Tongue (tissue), 2 donors: ENCODE data around the gene CNTNAP5. TPM values are rescaled to one million over a fixed set of nuclear protein-coding genes. Genes with fewer than 3 reads are reported as not detected.
A peak's percentile ranks its signal among the peaks of the same experiment; 100 is the strongest.
"Not testable (repeated sequence)": the region's sequence is repeated elsewhere in the genome, so short reads cannot be mapped to it uniquely, and the experiment has no call there.

Experiments used
- DNase-seq: peaks from one replicate; pipeline ENCODE4 v3.0.0-alpha.2; 2015
- total RNA-seq: library from RNA; depleted of rRNA; stranded (reverse); fragments of >200 nt; gene quantifications from one replicate; pipeline ENCODE4 v1.2.3, GENCODE V29; 2014

Gene CNTNAP5
- total RNA-seq, 1 donor from 2014 or later = 1.7 TPM

DNA sequence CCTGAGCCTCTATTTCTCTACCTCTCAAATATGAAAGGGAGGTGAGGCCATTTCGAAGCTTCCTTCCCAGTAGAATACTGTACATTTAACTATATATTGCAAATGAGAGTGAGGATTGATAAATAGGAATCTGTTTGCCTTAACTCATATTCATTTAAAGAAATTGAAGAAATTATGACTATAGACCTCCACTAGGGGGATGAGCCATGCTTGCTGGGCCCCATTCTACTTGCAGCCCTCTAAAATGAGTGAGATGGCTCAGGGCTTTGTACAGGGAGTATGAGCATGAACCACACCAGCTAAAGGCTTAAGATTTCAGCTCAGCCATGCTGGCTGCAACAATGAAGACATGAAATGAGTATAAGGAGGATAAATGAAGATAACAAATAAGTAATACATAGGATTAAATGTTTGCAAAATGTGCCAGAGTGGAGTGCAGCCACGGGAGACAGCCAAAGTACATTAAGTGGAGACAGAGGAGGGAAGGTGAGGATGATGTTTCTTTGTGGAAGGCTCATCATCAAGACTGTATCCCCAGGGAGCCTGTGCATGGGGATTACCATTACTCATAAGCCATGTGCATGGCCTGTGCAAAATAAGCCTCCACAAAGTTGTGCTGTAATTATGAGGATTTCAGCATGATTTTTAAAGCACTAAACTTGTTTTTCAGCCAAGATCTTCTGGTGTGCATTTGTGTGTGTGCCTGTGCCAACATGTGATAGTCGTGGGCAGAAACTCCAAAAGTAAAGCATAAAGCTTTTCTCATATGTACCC lies 300.8 kb downstream of the CNTNAP5 start:
- peak; percentile 17 for DNase-seq

DNA sequence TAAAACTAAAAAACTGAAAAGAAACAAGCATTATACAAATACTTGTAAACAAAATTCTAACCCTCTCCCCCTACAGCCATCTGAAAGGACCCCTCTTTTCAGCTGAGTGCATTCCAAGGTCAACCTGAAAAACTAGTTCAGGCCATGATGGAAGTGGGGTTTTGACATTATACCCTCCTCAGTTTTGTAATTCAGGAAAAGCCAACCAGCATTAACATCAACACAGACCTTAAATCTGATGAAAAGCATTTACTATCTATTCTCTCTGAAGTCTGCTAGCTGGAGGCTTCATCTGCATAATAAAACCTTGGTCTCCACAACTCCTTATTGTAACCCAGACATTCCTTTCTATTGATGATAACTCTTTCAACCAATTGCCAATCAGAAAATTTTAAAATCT lies 302.2 kb downstream of the CNTNAP5 start:
- no peak for DNase-seq

DNA sequence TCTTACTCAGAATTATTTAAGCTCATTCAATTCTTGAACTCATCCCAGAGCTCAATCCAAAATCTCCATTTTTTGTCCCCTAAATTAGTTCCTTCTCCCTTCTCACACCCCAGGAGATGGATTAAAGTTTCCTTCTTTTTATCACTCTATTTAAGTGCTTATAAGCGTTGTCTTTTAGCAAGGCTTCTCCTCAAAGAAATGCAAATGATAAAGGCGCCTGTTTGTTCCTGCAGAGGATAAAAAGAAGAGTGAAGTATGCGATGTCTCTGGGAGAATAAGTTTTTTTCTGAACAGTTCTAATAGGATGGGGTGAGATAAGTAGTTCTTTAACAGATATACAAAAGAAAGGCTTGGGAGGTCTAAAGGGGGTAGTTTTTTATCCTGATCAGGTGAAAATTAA lies 303.3 kb downstream of the CNTNAP5 start:
- DNase-seq = no peak

DNA sequence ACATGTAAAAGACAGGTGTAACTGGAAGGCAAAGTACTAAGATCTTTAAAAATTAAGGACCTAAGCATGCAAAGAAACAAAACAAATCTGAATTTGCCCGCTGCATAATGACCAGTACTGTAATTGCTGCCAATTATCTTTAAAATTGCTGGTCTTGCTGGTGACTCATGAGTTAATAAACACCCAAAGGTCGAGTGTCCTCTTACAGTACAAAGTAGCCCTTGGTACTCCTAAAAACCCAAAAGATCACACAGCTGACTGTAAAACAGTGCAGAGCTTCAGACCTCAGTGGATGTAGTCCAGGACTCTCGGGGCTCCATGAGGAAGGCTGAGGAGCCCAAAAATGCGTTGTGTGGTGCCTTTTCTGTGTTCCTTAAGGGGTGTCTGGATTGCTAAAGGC lies 308.7 kb downstream of the CNTNAP5 start:
- DNase-seq = no peak

DNA sequence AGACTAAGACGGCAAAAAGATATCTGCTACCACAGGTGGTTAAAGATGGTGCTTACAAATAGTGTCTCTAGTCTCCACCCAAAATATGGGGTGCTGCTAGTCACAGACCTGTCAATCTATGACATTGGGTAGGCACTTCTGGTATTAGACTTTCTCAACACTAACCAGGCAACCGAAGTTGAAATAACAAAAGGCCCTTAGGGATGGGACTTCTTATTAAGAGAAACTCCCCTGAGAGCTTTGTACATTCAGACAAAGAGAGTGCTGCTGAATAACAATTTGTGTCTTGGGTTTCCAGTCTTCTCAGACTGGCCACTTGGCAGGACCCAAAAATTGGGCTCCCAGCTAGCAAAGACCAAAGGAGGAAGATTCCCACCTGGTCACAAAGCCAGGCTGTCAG lies 310.0 kb downstream of the CNTNAP5 start:
- no peak for DNase-seq

DNA sequence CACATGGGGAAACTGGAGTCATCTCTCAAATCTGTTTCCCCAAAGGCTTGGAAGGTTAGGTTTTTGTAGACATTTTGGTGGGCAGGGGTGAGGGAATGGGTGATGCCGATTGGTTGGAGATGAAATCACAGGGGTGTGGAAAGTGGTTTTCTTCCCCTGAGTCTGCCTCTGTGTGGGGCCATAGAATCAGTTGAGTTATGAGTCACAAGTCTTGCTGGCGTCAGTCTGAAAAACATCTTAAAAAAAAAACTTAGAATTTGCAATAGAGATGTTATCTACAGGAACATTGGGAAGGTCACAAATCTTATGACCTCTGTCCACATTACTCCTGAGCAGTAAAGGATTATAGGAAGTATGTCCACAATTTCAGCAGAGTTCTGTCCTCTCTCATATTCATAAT lies 314.6 kb downstream of the CNTNAP5 start:
- no peak for DNase-seq

DNA sequence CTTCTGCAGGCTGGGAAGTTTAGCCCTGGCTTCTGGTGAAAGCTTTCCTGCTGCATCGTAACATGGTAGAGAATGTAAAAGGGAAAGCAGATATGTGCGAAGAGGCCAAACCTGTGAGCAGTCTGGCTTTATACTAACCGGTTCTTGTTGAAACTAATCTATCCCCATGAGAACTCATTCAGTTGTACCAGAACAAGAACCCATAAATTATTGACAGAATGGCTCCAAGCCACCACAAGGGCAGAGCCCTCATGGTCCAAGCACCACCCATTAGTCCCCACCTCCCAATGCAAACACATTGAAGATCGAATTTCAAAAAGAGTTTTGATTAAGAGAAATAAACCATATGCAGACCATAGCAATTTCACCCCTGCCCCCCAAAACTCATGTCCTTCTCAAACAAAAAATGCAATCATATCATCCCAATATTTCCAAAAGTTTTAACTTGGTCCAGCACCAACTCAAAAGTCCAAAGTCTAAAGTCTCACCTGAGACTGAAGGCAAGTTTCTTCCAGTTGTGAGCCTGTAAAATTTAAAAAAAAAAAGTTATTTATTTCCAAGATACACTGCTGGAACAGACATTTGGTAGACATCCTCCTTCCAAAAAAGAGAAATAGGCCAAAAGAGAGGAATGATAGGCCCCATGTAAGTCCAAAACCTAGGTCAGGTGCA lies 318.9 kb downstream of the CNTNAP5 start:
- no peak for DNase-seq

DNA sequence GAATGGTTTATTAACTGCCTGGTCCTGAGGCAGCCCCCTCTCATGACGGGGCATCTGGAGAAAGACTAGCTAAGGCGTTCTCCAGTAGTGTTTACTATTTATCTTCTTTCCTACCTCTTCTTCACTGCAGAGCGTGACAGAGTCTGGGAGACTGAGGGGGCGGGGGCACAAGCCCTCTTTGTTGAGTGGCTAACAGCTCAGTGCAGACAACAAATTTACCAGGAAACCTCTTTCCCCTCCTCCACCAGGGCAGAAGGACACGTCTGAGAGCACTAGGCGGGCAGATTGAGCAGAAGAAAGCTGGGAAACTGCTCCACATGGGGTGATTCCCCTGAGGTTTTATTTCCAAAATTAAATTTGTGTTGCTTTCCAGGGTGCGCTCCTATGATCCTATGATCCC lies 322.1 kb downstream of the CNTNAP5 start:
- DNase-seq = no peak

DNA sequence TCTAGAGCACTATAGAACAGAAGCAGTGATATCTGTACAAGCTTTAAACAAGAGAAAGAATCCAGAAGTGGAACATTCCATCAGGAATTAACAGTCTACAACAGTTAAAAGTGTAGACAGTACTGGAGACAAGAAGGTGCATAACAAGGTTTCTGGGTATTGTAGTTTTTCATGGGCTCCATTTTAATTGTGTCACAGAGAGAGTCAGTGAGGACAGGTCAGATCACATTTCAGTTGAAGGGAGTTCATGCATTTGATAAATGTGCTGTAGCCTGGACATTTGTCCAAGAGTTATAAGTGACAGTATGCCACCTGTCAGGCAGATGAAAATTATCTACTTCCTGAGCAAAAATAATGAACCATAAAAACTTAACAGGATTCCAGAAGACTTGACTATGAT lies 328.6 kb downstream of the CNTNAP5 start:
- no peak for DNase-seq

DNA sequence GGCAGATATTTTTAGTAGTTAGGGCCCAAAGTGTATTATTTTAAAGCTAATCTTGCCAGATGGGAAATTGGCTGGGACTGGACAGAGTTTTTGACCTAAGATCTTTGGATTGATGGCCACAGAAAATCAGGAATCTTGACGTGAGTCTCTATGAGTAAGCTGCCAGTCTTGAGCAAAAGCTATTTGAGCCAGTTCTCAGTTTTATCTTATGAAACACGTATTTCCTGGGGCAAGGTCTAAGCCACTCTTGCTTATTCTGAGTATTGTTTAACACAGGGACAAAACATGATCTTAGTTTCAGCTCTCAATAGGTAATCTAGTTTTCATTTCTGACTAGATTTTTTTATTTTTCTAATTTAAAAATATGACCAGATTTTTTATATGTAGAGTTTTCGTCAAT lies 329.4 kb downstream of the CNTNAP5 start:
- DNase-seq = no peak

DNA sequence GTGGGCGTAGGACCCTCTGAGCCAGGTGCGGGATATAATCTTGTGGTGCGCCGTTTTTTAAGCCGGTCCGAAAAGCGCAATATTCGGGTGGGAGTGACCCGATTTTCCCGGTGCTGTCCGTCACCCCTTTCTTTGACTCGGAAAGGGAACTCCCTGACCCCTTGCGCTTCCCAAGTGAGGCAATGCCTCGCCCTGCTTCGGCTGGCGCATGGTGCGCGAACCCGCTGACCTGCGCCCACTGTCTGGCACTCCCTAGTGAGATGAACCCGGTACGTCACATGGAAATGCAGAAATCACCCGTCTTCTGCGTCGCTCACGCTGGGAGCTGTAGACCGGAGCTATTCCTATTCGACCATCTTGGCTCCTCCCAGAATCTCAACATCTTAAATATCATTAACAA lies 336.9 kb downstream of the CNTNAP5 start:
- not testable (repeated sequence) for DNase-seq

DNA sequence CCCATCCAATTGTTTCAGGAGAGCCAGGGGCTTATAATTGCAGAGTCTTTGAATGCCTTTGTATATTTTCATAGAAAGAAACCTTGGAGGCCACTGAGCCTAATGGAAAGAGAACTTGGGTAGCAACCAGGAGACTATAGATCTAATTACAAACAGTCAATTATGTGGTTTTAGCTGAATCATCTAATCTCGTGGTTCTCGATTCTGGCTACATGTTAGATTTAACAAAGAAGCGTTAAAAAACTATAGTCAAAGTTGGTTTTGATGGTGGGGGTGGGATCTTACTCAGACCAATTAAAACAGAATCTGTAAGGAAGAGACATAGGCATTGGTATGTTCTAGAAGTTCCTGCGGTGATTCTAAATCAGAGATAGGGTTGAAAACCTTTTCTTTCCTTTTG lies 344.1 kb downstream of the CNTNAP5 start:
- DNase-seq = no peak

DNA sequence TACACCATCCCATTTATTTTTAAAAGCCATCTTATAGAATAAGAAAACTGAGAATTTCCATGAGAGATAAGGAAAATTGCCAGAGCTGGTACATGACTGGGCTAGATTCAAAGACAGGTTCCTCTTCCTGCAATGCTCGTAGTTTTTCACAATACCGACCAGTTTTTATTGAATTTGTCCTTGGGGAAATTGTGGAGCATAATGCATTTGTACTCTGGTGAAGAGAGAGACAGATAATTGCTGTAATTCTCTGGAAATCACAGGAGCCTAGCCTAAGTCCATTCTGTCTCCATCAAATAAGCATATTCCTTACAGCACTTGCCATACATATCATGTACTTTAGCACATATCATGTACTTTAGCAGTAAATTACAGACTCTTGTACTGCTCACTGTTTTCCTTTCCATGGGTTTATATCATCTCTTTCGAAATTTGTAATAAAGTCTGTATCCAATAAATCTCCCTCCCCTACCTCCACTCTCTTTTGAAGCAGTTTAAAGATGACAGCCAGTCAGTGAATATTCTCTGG lies 355.2 kb downstream of the CNTNAP5 start:
- DNase-seq = no peak

DNA sequence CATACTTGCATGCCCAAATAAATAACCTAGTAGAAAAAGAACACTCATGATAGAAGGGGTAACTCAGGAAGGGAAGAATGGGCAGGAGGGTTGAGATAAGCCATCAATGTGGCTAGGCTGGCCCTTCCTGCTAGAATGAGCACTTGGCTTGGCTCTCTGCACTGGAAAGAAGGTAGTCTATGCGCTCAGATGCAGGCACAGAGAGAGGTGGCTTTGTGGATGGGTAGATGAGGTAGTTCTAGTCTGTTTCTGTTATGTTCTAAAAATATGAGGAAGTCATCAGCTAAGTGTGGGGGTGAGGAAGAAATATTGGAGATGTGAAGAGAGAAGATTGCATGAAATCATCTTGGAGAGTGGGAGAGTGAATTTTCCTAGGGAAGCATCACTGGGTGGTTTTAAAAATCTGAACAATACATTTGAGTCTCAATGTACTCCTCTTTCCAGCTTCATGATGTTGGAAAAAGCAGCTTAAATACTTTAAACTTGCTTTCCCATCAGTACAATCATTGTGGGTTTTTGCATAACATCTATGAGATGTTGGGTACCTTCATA lies 357.1 kb downstream of the CNTNAP5 start:
- no peak for DNase-seq

DNA sequence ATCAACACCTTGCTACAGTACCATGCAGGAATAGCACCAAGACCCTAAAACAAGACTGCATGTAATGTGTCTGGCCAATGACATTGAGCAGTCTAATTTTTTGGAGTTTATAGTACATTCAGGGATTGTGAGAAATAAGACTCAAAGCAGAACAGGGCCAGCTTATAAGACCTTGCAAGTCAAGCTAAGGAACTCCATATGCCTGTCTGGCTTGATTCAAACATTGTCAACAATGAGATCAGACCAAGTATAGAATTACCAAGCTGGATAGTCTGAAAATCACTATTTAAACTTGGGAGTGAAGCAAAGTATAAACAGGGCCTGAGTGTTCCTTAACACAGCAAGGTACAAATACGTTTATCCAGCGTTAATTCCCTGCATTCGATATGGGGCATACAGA lies 370.9 kb downstream of the CNTNAP5 start:
- peak; percentile 74 for DNase-seq

DNA sequence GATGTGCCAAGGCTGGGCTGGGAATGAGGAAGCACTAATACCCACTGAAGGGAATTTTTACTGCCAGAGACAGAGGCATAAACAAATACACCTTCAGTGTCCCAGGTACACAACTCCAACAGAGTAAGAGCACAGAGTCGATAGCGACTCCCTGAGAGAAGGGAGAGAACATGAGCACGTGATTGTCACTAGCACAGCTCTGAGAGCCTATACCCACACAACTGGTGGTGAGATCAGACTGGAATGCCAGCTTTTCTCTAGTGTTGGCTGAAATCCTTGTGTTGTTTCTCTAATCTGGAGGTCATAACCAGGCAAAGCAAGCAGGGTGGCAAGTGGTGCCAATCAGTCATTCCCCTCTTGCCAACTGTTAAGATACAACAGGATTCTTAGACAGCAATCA lies 377.2 kb downstream of the CNTNAP5 start:
- no peak for DNase-seq

DNA sequence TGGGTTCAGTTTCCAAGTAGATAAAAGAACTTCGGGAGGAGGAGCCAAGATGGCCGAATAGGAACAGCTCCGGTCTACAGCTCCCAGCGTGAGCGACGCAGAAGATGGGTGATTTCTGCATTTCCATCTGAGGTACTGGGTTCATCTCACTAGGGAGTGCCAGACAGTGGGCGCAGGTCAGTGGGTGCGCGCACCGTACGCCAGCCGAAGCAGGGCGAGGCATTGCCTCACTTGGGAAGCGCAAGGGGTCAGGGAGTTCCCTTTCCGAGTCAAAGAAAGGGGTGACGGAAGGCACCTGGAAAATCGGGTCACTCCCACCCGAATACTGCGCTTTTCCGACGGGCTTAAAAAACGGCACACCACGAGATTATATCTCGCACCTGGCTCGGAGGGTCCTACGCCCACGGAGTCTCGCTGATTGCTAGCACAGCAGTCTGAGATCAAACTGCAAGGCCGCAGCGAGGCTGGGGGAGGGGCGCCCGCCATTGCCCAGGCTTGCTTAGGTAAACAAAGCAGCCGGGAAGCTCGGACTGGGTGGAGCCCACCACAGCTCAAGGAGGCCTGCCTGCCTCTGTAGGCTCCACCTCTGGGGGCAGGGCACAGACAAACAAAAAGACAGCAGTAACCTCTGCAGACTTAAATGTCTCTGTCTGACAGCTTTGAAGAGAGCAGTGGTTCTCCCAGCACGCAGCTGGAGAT lies 382.9 kb downstream of the CNTNAP5 start:
- DNase-seq = not testable (repeated sequence)

DNA sequence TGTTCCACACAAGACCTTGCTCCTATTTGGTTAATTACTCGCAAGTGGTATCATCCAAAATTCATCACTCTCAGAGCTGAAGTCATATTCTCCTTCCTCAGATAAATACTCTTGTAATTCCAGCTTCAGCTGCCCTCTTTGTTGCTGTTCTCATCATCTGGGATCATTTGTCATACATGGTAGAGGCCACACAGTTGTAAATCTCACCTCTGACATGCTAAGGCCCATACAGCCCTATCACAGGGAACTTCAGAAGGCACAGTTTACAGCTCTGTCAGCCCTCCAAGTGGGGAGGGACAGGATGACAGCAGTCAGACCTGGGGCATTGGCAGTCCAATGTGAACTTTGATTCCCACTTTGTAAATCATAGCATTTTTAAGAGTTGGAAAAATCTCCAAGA lies 399.0 kb downstream of the CNTNAP5 start:
- no peak for DNase-seq

DNA sequence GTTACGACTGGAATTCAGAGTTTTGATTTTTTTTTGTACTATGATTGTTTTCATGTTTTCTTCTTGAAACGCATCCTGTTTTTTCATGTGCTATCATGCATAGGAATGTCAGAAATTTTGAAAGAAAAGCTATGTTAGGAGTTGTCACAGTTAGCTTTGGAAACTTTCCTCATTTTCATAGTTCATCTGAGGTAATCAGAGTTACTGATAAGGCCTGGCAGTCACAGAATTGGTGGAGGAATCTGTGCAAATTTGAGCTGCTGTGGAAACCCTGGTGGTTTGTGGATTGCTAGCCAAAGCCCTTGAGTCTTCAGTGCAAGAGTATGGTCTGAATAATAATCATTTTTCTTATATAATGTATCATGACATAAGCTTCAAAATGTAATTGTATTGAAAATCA lies 401.0 kb downstream of the CNTNAP5 start:
- DNase-seq = no peak

DNA sequence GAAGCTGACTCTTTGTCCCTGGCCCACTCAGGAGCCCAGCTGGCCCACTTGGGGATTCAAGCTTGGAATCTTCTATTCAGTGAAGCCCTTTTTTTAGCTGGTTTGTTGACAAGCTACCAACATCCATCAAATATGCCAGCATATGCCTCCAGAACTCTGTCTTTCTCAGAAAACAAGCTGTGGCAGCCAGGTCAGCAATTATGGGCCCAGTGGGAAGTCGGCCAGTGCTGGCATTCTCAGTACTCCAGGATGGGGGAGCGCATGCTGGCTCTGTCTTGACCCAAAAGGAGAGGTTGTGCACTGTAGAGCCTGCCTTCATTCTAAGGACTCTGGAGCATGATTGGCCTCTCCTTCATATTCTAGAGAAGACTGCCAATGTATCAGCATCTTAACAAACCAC lies 401.5 kb downstream of the CNTNAP5 start:
- no peak for DNase-seq

DNA sequence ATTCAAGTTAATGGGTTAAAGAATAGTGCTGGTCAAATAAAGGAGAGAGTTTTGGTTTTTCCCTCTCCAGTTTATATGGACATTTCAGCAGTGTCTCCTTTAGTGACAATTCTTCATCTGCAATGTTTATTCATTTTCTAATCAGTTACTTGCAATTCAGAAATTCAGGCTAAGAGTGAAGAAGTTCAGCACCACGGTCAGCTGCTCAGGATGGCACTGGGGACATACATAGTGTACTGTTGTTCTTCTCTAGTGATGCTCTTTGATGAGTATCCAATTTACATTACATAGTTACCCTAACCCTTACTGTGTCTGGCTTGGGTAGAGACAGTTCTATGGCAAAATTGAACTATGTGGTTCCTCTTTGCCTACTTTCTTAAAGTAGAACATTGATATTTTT lies 412.7 kb downstream of the CNTNAP5 start:
- peak; percentile 36 for DNase-seq

DNA sequence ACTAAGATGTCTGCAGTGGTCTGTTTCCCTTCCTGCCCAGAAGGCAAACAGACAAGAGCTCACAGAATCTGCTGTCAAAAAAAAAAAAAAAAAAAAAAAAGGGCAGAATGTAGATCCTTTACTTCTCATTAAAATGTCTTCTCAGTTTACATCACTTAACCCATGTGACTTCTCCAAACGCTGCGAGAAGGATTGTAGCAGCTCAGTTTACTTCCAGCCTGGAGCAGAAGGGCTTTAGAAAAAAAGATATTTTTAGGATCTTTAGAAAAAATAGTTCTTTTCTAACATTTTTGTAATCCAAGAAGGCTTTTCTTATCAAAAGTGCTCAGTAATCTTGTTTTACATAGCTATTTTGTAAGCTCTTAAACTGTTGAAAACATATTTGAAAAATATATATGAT lies 425.4 kb downstream of the CNTNAP5 start:
- no peak for DNase-seq

DNA sequence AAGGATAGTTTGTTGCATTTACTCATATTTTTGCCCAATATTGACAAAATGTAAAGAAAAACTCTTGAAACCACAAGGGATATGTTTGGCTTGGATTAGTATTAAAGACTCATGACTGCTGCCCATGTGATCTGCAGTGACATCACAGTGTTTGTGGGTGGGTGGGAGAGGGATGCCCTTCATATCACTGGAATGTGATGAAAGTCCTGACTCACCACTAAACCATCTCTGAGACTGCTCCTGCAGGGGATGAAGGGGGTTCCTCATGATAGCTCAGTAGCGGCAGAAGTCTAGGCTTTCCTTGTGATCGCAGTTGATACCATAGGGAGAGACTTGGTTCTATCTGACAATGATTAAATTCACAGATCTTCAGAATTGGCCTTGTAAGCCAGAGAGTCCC lies 451.2 kb downstream of the CNTNAP5 start:
- no peak for DNase-seq
